Vagina (tissue), 2 donors: ENCODE results near the gene UBE2E3.

Source experiments
- POLR2A ChIP-seq, 2 donors: fragments of 450-650 bp; IDR thresholded peaks; one replicate each; pipeline ENCODE4 v1.6.1; 2017; ENCODE audit warnings: antibody characterized with exemption in 2 of 2, mild to moderate bottlenecking in 2 of 2, moderate library complexity in 2 of 2
- POLR2AphosphoS5 ChIP-seq, 2 donors: sonication (generic); formaldehyde crosslinking; IDR thresholded peaks; one replicate each; pipeline ENCODE4 v1.9.0; 2017; ENCODE audit warnings: antibody characterized with exemption in 2 of 2, mild to moderate bottlenecking in 2 of 2, low read depth in 1 of 2; ENCODE audit not compliant: insufficient read depth in 1 of 2
- TF ChIP-seq, protein P1 (sequence below), 3 experiments: fragments of 450-650 bp in 2 of 3; fragments of 200-600 bp in 1 of 3; sonication (generic) in 1 of 3; IDR thresholded peaks; one replicate each; pipeline ENCODE4 v1.5.1; 2017 to 2019; ENCODE audit warnings: antibody characterized with exemption in 3 of 3, mild to moderate bottlenecking in 2 of 3, moderate library complexity in 2 of 3

DNA sequence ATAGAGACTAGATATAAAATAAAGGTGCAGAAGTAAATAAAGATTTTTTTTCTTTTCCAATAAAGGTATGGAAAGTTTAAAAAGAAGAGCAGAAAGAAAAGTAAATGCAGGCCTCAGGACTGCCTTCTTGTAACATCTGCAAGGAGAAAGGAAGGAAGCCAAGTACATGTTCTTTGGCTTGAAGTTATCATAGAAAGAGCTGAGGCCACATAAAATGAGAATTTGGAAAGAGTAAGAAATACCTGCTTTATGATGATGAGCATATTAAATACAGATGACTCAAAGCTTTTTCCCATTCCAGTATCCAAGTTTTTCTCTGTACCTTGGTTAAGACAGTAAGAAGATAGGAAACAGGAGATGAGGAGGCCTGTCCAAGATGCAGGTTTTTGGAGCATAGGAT, 25.3 kb upstream of the UBE2E3 start:
- TF ChIP-seq, protein P1, sequence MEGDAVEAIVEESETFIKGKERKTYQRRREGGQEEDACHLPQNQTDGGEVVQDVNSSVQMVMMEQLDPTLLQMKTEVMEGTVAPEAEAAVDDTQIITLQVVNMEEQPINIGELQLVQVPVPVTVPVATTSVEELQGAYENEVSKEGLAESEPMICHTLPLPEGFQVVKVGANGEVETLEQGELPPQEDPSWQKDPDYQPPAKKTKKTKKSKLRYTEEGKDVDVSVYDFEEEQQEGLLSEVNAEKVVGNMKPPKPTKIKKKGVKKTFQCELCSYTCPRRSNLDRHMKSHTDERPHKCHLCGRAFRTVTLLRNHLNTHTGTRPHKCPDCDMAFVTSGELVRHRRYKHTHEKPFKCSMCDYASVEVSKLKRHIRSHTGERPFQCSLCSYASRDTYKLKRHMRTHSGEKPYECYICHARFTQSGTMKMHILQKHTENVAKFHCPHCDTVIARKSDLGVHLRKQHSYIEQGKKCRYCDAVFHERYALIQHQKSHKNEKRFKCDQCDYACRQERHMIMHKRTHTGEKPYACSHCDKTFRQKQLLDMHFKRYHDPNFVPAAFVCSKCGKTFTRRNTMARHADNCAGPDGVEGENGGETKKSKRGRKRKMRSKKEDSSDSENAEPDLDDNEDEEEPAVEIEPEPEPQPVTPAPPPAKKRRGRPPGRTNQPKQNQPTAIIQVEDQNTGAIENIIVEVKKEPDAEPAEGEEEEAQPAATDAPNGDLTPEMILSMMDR (IDR thresholded peaks at IDR 0.05), result no peak
- no peak for TF ChIP-seq POLR2A (IDR thresholded peaks at IDR 0.05)
- TF ChIP-seq POLR2AphosphoS5 (IDR thresholded peaks at IDR 0.05; ENCODE audit: insufficient read depth in 1 of 2, low read depth in 1 of 2), result no peak
